Stimulated activated CD4-positive, alpha-beta T cell treated with anti-CD3 and anti-CD28 coated beads, TNF-alpha, amount 100 ng/mL, for 1 hour (primary cell): Measurements from ENCODE around the gene CDK11B.
"Not testable (repeated sequence)": the region's sequence is repeated elsewhere in the genome, so short reads cannot be mapped to it uniquely, and the experiment has no call there.

Experiments used
- DNase-seq, 3 donors: peaks; one replicate each; pipeline ENCODE4 v3.0.0-alpha.2; 2020; ENCODE audit warnings: low read depth in 3 of 3, low spot score in 1 of 3

Gene CDK11B

GRCh38 chr1:1658583-1659549 is at the start of gene CDK11B:
Gene CDK11B (minus strand): TSS chr1:1659004. CDS start chr1:1657485, 1,519 bp downstream.
- peak; percentile 92 to 98 (median 96) for DNase-seq

GRCh38 chr1:1707897-1708296 is 49.1 kb upstream of the CDK11B start:
- DNase-seq: not testable (repeated sequence)

GRCh38 chr1:1707241-1707640 is 48.4 kb upstream of the CDK11B start:
- not testable (repeated sequence) for DNase-seq

- DNase-seq: not testable (repeated sequence)
These were observed 46.8 kb upstream of the CDK11B start for GRCh38 chr1:1705623-1706022.

DNA sequence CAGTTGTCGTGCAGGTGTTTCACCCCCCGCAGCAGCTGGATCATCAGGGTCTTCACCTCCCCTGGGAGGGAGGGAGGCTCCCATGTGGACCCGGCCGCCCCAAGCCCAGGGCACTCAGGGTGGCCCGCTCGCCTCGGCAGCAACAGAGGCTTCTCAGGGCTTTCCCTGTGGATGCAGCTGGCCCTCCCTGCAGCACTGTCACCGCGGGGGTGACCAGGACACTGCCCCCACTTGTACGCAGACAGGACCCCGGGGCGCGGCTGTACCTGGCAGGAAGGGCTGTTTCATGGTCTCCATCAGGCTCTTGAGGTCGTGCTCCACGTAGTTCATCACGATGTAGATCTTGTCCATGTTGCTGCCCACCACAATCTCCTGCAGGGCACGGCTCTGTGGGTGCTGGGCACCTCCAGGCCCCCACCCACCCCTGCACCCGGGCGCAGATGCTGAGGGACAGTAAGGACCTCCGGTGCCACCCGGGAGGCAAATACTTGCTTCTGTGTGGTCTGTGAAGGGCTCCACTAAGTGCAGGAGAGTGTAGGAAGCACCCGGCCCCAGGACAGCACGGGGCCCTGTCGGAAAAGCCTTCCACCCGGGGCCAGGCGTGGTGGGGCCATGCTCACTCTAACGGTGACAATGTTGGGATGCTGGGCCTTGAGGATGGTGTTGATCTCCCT is 45.6 kb upstream of the CDK11B start:
- DNase-seq: not testable (repeated sequence)

DNA sequence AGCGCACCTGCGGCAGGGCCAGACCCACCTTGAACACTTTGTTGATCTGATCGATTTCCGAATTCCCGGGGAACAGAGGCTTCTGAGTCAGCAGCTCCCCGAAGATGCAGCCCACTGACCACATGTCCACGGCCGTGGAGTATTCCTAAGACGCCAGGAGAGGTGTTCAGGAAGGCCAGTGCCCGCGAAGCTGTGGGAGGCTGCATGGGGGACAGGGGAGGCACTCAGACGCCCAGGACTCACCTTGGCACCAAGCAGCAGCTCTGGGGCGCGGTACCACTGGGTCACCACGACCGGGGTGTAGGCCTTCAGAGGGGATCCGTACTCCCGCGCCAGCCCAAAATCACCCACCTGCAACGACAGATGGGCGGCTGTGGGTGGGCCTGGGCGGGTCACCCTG is 45.0 kb upstream of the CDK11B start:
- no peak for DNase-seq

DNA sequence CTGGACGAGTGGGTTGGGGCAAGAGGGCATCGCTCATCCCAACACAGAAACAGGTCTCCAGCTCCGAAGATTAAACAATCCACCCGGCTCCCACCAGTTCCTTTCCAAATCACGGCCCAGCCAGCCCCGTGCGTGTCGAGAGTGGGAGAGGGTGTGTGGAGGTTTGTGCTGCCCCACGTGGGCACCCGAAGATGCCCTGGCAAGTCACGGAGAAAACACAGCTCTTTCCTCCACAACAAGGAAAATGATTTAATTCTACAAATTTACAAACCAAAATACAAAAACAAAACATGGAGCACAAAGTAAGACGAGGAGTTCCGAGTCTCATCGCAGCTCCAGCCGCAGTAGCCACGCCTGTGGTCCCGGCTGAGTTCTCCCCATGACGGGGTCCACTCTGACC is 43.7 kb upstream of the CDK11B start:
- not testable (repeated sequence) for DNase-seq

DNA sequence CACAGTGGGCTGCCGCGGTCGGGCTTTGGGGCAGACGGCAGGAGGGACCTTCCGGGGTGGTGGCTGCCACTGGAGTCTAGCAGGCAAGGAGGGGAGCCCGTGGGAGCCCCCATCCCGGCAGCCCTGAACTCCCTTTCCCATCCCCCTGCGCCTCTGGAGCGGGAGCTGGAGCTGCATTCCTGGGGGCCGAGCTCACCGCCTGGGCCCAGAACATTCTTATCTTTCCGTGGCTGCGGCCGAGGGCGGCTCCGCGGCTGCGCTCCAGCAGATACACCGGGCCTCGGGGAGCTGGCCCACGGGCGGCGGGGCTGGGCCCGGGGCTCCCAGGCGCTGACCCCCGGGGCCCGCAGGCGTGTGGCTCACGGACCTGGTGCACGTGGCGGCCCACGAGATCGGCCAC is 41.8 kb upstream of the CDK11B start:
- DNase-seq: not testable (repeated sequence)

DNA sequence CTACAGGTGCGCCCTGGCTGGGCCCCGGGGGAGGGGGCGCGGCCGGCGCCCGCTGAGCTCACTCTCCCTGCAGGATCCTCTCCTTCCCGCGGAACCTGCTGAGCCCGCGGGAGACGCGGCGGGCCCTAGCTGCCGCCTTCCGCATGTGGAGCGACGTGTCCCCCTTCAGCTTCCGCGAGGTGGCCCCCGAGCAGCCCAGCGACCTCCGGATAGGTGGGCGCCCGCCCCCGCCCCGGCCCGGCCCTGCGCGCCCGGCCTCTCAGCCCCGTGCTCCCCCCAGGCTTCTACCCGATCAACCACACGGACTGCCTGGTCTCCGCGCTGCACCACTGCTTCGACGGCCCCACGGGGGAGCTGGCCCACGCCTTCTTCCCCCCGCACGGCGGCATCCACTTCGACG is 41.3 kb upstream of the CDK11B start:
- DNase-seq: not testable (repeated sequence)

DNA sequence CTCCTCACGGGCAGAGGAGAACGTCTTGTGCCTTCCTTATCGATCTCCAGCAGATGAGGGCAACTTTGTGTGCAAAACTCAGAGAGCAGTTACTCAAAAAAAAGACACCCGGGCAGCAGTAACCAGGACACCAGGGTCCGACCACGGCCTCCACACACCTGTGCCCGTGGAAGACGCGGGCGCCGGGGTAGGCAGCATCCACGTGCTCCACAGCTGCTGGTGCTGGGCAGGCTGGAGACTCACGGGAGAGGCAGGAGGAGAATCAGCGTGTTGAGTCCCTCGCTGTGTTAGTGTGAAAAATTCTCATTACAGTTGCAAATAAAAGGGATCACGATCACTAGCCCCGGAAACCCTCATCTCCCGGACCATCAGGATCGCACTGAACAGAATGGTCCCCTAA is 40.3 kb upstream of the CDK11B start:
- DNase-seq: not testable (repeated sequence)

GRCh38 chr1:1697358-1698183 is 38.8 kb upstream of the CDK11B start:
- DNase-seq: not testable (repeated sequence)

DNA sequence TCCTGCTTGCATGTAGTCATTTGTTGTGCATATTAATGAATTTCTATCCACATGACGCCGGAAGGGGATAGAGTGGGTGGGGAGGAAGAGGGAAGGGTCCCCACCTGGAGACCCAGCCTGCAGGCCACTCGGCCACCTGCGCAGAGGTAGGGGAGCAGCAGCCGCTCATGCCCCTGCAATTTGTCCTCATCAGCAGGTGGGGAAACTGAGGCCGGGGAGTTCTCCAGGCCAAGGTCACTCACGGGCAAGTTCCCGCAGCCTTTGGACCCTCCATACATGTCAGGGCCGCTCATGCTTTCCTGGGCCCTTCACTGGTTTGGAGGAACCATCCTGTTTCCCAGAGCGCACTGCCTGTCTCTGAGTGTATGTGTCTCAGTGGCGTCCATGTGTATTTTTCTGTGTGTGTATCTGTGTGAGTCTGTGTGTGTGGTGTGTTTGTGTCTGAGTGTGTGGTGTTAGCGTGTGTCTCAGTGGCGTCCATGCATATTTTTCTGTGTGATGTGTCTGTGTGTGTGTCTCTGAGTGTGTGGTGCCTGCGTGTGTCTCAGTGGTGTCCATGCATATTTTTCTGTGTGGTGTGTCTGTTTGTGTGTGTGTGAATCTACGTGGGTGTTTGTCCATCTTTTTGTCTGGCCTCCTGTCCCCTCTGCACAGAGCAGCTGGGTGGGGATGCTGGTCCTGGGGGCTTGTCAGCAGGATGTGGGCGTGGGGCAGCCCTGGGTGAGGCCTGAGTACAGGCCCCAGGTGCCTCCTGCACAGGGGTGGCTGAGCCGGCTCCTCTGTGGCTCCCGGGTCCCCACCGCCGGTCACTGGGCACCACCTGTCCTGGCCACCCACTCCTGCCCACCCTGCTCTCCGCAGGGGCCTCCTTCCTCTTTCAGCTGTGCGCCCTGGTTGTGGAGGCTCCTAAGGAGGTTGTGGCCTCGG is 37.9 kb upstream of the CDK11B start:
- not testable (repeated sequence) for DNase-seq

GRCh38 chr1:1692714-1693647 is 34.2 kb upstream of the CDK11B start, which contains the start of gene SLC35E2B:
Gene SLC35E2B (minus strand): TSS chr1:1692795. CDS start chr1:1676699, 16,096 bp downstream.
- DNase-seq: peak; percentile 61 to 94 (median 91)

- peak in 2 of 3 donors; percentile 58 to 71 for DNase-seq
These were observed 33.5 kb upstream of the CDK11B start for GRCh38 chr1:1692324-1692713.

- not testable (repeated sequence) for DNase-seq
These were observed 32.6 kb upstream of the CDK11B start for GRCh38 chr1:1691443-1691842.

DNA sequence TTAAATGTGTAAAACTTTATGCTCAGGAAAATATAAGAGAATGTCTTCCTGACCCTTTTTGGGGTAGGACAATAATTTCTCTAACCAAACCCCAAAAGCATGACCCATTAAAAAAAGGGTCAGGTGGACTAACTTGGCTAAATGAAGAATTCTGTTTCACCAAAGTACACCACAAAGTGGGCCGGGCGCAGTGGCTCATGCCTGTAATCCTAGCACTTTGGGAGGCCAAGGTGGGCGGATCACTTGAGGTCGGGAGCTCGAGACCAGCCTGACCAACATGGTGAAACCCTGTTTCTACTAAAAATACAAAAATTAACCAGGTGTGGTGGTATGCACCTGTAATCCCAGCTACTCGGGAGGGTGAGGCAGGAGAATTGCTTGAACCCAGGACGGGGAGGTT is 30.7 kb upstream of the CDK11B start:
- not testable (repeated sequence) for DNase-seq

DNA sequence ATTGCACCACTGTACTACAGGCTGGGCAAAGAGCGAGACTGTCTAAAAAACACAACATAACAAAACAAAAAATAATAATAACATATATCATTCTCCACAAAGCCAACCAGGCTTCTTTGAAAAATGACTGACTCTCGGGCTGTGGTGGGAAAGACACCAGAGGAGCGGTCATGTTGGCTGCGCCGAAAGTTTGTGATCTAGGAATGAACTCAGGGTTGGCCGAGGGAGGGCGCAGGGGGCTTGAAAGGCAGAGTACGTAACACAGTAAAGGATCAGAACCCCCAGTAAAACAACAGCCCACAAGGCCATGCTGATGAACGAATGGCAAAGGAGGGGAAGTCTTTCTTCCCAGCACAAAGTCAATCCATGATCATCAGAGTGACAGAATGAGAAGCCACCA is 29.0 kb upstream of the CDK11B start:
- DNase-seq: no peak

GRCh38 chr1:1684031-1684681 is 25.4 kb upstream of the CDK11B start:
- no peak for DNase-seq
